WTC11 (cell line): Measurements from ENCODE around the gene NOS1. TPM values are rescaled to one million over a fixed set of nuclear protein-coding genes. Genes with fewer than 3 reads are reported as not detected.

Experiments
- ATAC-seq: fragments of 200-7000 bp; cut with Tn5 transposase; 2 replicates; pipeline ENCODE4 v1.10.0; 2021; ENCODE audit warnings: mild to moderate bottlenecking, moderate library complexity
- CTCF ChIA-PET: fragments of 300-600 bp; sonication (Branson Sonifier 250); formaldehyde crosslinking; loops from one replicate; lab custom pipeline; 2021; ENCODE audit warnings: antibody characterized with exemption; lab: Charles Lee
- POLR2A ChIA-PET: fragments of 350-600 bp; sonication (Branson Sonifier 250); formaldehyde crosslinking; loops from one replicate; lab custom pipeline; 2021; ENCODE audit warnings: antibody characterized with exemption; lab: Charles Lee
- DNase-seq: peaks from one replicate; pipeline ENCODE4 v3.0.0; 2021; ENCODE audit warnings: low spot score
- H3K27ac Mint-ChIP-seq: 2 replicates; pipeline ENCODE4 v1.8.0; 2021; ENCODE audit warnings: mixed read lengths
- H3K27me3 Mint-ChIP-seq: 2 replicates; pipeline ENCODE4 v1.8.0; 2021; ENCODE audit warnings: low read depth, mild to moderate bottlenecking, moderate library complexity, mixed read lengths
- H3K36me3 Mint-ChIP-seq: 2 replicates; pipeline ENCODE4 v1.8.0; 2021; ENCODE audit warnings: mixed read lengths
- H3K4me1 Mint-ChIP-seq: 2 replicates; pipeline ENCODE4 v1.8.0; 2022; ENCODE audit warnings: mixed read lengths
- H3K4me3 Mint-ChIP-seq: 2 replicates; pipeline ENCODE4 v1.8.0; 2021; ENCODE audit warnings: mild to moderate bottlenecking, moderate library complexity, mixed read lengths
- H3K9me3 Mint-ChIP-seq: 2 replicates; pipeline ENCODE4 v1.8.0; 2021; ENCODE audit warnings: mixed read lengths
- CBFB ChIP-seq: sonication (generic); formaldehyde crosslinking; IDR thresholded peaks from 2 replicates; pipeline ENCODE4 v1.8.1; 2022; ENCODE audit warnings: mild to moderate bottlenecking, low read depth, missing genetic modification reagents
- ERG ChIP-seq: fragments of 250-450 bp; sonication (Bioruptor Pico); IDR thresholded peaks from 2 replicates; pipeline ENCODE4 v1.8.0; 2021; ENCODE audit warnings: mild to moderate bottlenecking
- ETV6 ChIP-seq: sonication (generic); formaldehyde crosslinking; IDR thresholded peaks from 2 replicates; pipeline ENCODE4 v1.8.1; 2022; ENCODE audit warnings: mild to moderate bottlenecking, missing genetic modification reagents
- FOXJ3 ChIP-seq: sonication (generic); formaldehyde crosslinking; IDR thresholded peaks from 2 replicates; pipeline ENCODE4 v1.9.0; 2021; ENCODE audit warnings: missing genetic modification reagents, mild to moderate bottlenecking, borderline replicate concordance
- GRHL2 ChIP-seq: fragments of 250-450 bp; sonication (Bioruptor Pico); IDR thresholded peaks from 2 replicates; pipeline ENCODE4 v1.8.0; 2022; ENCODE audit warnings: mild to moderate bottlenecking, moderate library complexity; ENCODE audit not compliant: insufficient replicate concordance, severe bottlenecking
- GTF2I ChIP-seq: fragments of 250-450 bp; sonication (Bioruptor Pico); conservative IDR thresholded peaks from 2 replicates; pipeline ENCODE4 v1.4.0; 2021; ENCODE audit warnings: mild to moderate bottlenecking
- NFE2L1 ChIP-seq: sonication (generic); formaldehyde crosslinking; IDR thresholded peaks from 2 replicates; pipeline ENCODE4 v1.8.1; 2023; ENCODE audit warnings: missing genetic modification reagents
- RELA ChIP-seq: sonication (generic); formaldehyde crosslinking; IDR thresholded peaks from 2 replicates; pipeline ENCODE4 v1.8.1; 2022; ENCODE audit warnings: missing genetic modification reagents, mild to moderate bottlenecking, borderline replicate concordance
- SMAD3 ChIP-seq: sonication (generic); formaldehyde crosslinking; IDR thresholded peaks from 2 replicates; pipeline ENCODE4 v1.8.0; 2022; ENCODE audit warnings: missing genetic modification reagents, mild to moderate bottlenecking, borderline replicate concordance
- SP1 ChIP-seq: sonication (generic); formaldehyde crosslinking; conservative IDR thresholded peaks from 2 replicates; pipeline ENCODE4 v1.8.1; 2022; ENCODE audit warnings: missing genetic modification reagents
- STAT6 ChIP-seq: sonication (generic); formaldehyde crosslinking; conservative IDR thresholded peaks from 2 replicates; pipeline ENCODE4 v1.8.1; 2023; ENCODE audit warnings: mild to moderate bottlenecking, low read depth, missing genetic modification reagents, moderate library complexity
- TEAD4 ChIP-seq: sonication (generic); formaldehyde crosslinking; IDR thresholded peaks from 2 replicates; pipeline ENCODE4 v1.8.0; 2022; ENCODE audit warnings: mild to moderate bottlenecking, missing genetic modification reagents
- total RNA-seq: library from RNA; stranded (reverse); gene quantifications from 3 replicates; pipeline ENCODE4 v1.2.3, GENCODE V29; 2021
- TF ChIP-seq, protein P1 (sequence below): fragments of 200-600 bp; IDR thresholded peaks from 2 replicates; pipeline ENCODE4 v1.8.0; 2022; ENCODE audit warnings: antibody characterized with exemption
- TF ChIP-seq, protein P2 (sequence below): sonication (generic); formaldehyde crosslinking; conservative IDR thresholded peaks from 2 replicates; pipeline ENCODE4 v1.8.1; 2022; ENCODE audit warnings: mild to moderate bottlenecking, missing genetic modification reagents
- TF ChIP-seq, protein P3 (sequence below): sonication (generic); formaldehyde crosslinking; IDR thresholded peaks from 2 replicates; pipeline ENCODE4 v1.8.0; 2023; ENCODE audit warnings: mild to moderate bottlenecking, missing genetic modification reagents
- TF ChIP-seq, protein P4 (sequence below): sonication (generic); formaldehyde crosslinking; IDR thresholded peaks from 2 replicates; pipeline ENCODE4 v1.8.0; 2022; ENCODE audit warnings: missing genetic modification reagents
- TF ChIP-seq, protein P5 (sequence below): sonication (generic); formaldehyde crosslinking; IDR thresholded peaks from 2 replicates; pipeline ENCODE4 v1.8.1; 2023; ENCODE audit warnings: mild to moderate bottlenecking, missing genetic modification reagents, moderate library complexity
- TF ChIP-seq, protein P6 (sequence below): sonication (generic); formaldehyde crosslinking; IDR thresholded peaks from 2 replicates; pipeline ENCODE4 v1.8.1; 2022; ENCODE audit warnings: mild to moderate bottlenecking, missing genetic modification reagents, moderate library complexity, borderline replicate concordance

NOS1 gene
- total RNA-seq, 1 experiment from 2014 or later = 4.5 TPM

DNA sequence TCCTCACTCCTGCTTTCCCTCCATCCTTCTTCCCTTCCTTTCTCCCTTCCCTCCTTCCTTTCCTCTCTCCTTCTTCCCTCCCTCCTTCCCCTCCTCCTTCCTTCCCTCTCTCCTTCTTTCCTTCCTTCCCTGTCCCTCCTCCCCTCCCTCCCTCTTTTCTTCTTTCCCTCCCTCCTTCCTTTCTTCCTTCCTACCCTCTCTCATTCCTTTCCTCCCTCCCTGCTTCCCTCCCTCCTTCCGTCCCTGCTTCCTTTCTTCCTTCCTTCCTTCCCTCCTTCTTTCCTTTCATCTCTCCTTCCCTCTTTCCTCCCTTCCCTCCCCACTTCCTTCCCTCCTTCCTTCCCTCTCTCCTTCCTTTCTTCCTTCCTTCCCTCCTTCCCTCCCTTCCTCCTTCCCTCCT lies 39.0 kb downstream of the NOS1 start (continued):
- TF ChIP-seq, protein P1, sequence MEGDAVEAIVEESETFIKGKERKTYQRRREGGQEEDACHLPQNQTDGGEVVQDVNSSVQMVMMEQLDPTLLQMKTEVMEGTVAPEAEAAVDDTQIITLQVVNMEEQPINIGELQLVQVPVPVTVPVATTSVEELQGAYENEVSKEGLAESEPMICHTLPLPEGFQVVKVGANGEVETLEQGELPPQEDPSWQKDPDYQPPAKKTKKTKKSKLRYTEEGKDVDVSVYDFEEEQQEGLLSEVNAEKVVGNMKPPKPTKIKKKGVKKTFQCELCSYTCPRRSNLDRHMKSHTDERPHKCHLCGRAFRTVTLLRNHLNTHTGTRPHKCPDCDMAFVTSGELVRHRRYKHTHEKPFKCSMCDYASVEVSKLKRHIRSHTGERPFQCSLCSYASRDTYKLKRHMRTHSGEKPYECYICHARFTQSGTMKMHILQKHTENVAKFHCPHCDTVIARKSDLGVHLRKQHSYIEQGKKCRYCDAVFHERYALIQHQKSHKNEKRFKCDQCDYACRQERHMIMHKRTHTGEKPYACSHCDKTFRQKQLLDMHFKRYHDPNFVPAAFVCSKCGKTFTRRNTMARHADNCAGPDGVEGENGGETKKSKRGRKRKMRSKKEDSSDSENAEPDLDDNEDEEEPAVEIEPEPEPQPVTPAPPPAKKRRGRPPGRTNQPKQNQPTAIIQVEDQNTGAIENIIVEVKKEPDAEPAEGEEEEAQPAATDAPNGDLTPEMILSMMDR = no peak
- TF ChIP-seq TEAD4 (no peak), ERG (no peak), SMAD3 (CRISPR knock-in tag) (no peak)
- TF ChIP-seq, protein P2, sequence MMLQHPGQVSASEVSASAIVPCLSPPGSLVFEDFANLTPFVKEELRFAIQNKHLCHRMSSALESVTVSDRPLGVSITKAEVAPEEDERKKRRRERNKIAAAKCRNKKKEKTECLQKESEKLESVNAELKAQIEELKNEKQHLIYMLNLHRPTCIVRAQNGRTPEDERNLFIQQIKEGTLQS (CRISPR knock-in tag) = no peak
- TF ChIP-seq, protein P3, sequence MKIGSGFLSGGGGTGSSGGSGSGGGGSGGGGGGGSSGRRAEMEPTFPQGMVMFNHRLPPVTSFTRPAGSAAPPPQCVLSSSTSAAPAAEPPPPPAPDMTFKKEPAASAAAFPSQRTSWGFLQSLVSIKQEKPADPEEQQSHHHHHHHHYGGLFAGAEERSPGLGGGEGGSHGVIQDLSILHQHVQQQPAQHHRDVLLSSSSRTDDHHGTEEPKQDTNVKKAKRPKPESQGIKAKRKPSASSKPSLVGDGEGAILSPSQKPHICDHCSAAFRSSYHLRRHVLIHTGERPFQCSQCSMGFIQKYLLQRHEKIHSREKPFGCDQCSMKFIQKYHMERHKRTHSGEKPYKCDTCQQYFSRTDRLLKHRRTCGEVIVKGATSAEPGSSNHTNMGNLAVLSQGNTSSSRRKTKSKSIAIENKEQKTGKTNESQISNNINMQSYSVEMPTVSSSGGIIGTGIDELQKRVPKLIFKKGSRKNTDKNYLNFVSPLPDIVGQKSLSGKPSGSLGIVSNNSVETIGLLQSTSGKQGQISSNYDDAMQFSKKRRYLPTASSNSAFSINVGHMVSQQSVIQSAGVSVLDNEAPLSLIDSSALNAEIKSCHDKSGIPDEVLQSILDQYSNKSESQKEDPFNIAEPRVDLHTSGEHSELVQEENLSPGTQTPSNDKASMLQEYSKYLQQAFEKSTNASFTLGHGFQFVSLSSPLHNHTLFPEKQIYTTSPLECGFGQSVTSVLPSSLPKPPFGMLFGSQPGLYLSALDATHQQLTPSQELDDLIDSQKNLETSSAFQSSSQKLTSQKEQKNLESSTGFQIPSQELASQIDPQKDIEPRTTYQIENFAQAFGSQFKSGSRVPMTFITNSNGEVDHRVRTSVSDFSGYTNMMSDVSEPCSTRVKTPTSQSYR (CRISPR knock-in tag) = no peak
- TF ChIP-seq, protein P4, sequence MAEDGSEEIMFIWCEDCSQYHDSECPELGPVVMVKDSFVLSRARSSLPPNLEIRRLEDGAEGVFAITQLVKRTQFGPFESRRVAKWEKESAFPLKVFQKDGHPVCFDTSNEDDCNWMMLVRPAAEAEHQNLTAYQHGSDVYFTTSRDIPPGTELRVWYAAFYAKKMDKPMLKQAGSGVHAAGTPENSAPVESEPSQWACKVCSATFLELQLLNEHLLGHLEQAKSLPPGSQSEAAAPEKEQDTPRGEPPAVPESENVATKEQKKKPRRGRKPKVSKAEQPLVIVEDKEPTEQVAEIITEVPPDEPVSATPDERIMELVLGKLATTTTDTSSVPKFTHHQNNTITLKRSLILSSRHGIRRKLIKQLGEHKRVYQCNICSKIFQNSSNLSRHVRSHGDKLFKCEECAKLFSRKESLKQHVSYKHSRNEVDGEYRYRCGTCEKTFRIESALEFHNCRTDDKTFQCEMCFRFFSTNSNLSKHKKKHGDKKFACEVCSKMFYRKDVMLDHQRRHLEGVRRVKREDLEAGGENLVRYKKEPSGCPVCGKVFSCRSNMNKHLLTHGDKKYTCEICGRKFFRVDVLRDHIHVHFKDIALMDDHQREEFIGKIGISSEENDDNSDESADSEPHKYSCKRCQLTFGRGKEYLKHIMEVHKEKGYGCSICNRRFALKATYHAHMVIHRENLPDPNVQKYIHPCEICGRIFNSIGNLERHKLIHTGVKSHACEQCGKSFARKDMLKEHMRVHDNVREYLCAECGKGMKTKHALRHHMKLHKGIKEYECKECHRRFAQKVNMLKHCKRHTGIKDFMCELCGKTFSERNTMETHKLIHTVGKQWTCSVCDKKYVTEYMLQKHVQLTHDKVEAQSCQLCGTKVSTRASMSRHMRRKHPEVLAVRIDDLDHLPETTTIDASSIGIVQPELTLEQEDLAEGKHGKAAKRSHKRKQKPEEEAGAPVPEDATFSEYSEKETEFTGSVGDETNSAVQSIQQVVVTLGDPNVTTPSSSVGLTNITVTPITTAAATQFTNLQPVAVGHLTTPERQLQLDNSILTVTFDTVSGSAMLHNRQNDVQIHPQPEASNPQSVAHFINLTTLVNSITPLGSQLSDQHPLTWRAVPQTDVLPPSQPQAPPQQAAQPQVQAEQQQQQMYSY (CRISPR knock-in tag) = no peak

DNA sequence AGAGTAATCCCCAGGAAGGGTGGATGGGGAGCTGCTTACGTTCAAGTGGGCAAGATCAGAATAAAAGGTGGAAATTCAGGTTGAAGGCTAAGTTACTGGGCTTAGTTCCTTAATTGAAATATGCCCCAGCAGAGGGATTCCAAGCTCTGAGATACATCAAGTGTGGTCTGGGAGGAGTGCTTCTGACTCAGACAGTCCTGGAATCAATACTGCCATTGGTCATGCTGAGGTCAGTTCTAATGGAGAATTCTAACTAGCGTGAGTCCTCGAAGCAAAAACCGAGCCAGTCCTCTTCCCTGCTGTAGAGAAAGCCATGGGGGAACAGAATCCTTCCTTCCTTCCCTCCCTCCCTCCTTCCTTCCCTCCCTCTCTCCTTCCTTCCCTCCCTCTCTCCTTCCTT lies 39.9 kb downstream of the NOS1 start:
- ATAC-seq = no peak
- no peak overlapping the region for H3K27ac Mint-ChIP-seq
- no peaks in the 10 kb centered on the region for H3K9me3 Mint-ChIP-seq
- POLR2A ChIA-PET = no interaction called here
- CTCF ChIA-PET = no interaction called here
- no peak for DNase-seq
- TF ChIP-seq STAT6 (CRISPR knock-in tag) = no peak
- TF ChIP-seq RELA (CRISPR knock-in tag) = no peak
- no peak for TF ChIP-seq FOXJ3
- TF ChIP-seq GTF2I = no peak
- no peak for TF ChIP-seq GRHL2 (CRISPR knock-in tag)
- TF ChIP-seq, protein P5, sequence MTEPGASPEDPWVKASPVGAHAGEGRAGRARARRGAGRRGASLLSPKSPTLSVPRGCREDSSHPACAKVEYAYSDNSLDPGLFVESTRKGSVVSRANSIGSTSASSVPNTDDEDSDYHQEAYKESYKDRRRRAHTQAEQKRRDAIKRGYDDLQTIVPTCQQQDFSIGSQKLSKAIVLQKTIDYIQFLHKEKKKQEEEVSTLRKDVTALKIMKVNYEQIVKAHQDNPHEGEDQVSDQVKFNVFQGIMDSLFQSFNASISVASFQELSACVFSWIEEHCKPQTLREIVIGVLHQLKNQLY = no peak
- no peak for TF ChIP-seq NFE2L1 (CRISPR knock-in tag)
- TF ChIP-seq TEAD4 = no peak
- TF ChIP-seq, protein P6, sequence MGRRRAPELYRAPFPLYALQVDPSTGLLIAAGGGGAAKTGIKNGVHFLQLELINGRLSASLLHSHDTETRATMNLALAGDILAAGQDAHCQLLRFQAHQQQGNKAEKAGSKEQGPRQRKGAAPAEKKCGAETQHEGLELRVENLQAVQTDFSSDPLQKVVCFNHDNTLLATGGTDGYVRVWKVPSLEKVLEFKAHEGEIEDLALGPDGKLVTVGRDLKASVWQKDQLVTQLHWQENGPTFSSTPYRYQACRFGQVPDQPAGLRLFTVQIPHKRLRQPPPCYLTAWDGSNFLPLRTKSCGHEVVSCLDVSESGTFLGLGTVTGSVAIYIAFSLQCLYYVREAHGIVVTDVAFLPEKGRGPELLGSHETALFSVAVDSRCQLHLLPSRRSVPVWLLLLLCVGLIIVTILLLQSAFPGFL (CRISPR knock-in tag) = no peak
- no peak for TF ChIP-seq SP1 (CRISPR knock-in tag)
- TF ChIP-seq CBFB (CRISPR knock-in tag) = no peak
- TF ChIP-seq ETV6 (CRISPR knock-in tag) = no peak
- H3K36me3 Mint-ChIP-seq = no peaks in the 10 kb centered on the region
- no peak overlapping the region for H3K4me3 Mint-ChIP-seq
- no peaks in the 10 kb centered on the region; the same call in 1 of the 2 replicates for H3K27me3 Mint-ChIP-seq
- no peaks in the 10 kb centered on the region for H3K4me1 Mint-ChIP-seq
